C4-2B (cell line): Measurements from ENCODE around the gene PRH1.

ENCODE experiments used
- CTCF ChIP-seq: fragments of 450-650 bp; conservative IDR thresholded peaks from 2 replicates; pipeline ENCODE4 v1.5.1; 2017; ENCODE audit warnings: mild to moderate bottlenecking
- ZFX ChIP-seq: fragments of 450-650 bp; IDR thresholded peaks from 2 replicates; pipeline ENCODE4 v1.6.1; 2017

- TF ChIP-seq CTCF (no peak), ZFX (no peak)
These were observed 10.7 kb downstream of the PRH1 start for GRCh38 chr12:10873378-10873777.
